Measurements from ENCODE around the gene MB21D2.

GRCh38 chr3:192923731-192924130 lies 6.1 kb upstream of the MB21D2 start:
- TF ChIP-seq CTCF (IDR thresholded peaks at IDR 0.05) (no peak), POLR2A (IDR thresholded peaks at IDR 0.05) (no peak)

Data from esophagus squamous epithelium (tissue), 4 donors.